NCI-H510A (cell line): ENCODE results near the gene FGD5.

Source experiments
- DNase-seq: peaks from one replicate; lab custom pipeline; 2025; lab: John Stamatoyannopoulos, UW

Gene FGD5

GRCh38 chr3:14824646-14825045 is 5.9 kb downstream of the FGD5 start:
- no peak for DNase-seq

GRCh38 chr3:14826069-14826468 is 7.3 kb downstream of the FGD5 start:
- no peak for DNase-seq

DNA sequence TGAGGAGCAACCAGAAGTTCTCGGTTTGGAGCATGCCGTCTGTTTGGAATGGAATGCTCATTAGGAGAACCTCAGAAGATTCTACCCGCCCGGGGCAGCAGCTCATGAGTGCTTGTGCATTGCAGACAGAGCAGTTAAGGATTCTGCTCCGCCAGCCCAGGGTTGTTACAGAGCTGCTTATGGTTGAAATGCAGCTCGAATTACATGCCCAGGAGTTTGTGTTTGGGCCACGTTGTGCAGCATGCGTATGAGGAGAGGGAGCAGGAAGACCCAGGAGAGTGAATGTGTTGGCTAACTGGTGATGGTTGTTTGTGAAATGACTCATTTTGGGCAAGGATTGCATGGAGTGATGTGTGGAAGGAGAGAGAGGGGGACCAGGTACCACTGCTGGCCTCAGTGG is 9.0 kb downstream of the FGD5 start:
- no peak for DNase-seq

DNA sequence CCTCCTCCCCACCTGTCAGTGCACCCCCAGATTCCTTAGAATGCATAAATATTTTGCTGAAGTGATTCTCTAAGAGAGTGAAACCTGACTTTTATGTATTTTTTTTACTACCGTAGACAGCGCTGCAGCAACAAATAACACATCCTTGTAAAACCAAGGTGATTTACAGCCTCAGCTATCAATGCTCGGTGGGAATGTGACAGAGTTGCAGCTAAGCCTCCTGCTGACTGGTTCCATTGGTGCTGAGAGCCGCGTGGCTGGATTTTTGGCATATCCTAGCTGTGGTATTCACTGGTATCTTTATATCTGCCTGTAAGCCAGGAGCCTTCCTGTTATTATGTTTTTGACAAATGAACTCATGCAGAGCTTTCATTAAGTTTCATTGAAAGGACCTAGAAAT is 11.0 kb downstream of the FGD5 start:
- no peak for DNase-seq

DNA sequence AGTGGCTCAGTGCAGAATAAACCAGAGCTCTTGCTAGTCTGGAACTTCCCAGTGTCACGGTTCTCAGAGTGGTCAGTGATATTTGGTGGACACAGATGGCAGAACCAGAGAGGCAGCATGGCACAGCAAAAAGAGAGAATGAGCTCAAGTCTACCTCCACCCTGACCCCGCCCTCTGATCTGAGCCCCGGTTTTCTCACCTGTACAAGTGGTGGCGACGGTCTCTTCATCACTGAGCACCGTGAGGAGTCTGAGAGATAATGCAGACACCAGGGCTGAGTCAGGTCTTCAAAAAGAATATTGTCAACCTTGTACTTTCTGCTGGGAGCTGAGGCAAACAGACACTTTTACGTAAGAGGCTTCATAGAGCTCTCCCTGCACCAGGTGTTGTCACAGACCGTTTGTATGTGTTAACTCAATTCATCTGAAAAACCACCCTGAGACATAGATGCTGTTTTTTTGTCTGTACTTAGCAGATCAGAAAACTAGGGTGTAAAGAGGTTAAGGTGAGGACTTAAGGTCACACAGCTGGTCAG is 13.2 kb downstream of the FGD5 start:
- DNase-seq, result no peak

DNA sequence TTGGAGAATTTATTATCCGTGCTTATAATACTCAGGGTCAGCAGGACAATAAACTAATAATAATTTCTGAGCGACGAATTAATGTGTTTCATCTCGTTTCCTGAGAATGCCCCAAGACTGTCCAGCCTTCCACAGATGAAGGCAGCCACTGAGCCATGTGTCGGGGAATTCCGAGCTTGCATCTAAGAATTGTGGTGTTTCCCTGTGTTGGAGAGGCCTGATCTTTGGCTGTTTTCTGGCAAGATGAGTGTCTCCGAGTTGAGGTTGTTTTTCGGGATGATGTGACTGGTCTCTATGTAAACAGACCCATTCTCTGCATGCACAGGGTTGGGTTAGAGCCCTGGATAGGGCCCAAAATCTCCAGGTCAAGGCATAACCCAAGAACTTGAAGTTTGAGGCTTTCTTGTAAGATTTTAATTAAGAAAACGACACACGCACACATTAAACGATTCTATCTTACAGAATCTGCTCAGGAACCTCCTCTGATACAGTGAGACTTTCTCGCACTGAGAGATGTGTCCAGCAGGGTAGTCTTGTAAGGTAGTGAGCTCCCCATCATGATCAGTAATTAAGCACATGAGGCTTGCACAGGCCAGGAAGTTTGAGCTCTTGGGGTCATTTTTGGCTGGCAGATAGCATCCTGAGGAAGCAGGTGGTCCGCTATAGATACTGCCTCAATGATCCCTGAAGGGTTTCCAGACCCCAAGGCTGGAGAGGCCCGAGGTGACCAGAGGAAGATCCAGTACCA is 14.4 kb downstream of the FGD5 start:
- no peak for DNase-seq

DNA sequence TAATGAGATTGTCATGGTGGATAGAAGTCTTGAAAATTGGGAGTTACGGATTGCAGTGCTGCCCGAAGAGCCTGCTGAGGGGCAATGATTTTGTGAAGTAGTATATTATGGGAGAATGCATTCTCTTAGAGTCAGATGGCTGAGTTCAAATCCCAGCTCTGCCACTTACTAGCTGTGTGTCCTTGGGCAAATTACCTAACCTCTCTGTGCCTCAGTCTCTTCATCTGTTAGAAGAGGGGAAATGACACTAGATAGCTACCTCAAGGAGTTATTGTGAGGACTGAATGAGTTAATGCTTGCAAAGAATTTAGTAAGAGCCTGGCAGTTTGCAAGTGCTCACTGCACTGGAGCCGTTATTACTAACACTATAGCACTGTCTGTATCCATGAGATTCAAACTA is 15.4 kb downstream of the FGD5 start:
- no peak for DNase-seq

- no peak for DNase-seq
Measured at GRCh38 chr3:14834807-14835466, 16.2 kb downstream of the FGD5 start.

- DNase-seq, result no peak
Measured at GRCh38 chr3:14836049-14836468, 17.3 kb downstream of the FGD5 start.

GRCh38 chr3:14837186-14837877 is 18.6 kb downstream of the FGD5 start:
- no peak for DNase-seq

- DNase-seq, result no peak
Measured at GRCh38 chr3:14837878-14838258, 19.1 kb downstream of the FGD5 start.

- DNase-seq, result no peak
Measured at GRCh38 chr3:14839236-14839635, 20.5 kb downstream of the FGD5 start.

DNA sequence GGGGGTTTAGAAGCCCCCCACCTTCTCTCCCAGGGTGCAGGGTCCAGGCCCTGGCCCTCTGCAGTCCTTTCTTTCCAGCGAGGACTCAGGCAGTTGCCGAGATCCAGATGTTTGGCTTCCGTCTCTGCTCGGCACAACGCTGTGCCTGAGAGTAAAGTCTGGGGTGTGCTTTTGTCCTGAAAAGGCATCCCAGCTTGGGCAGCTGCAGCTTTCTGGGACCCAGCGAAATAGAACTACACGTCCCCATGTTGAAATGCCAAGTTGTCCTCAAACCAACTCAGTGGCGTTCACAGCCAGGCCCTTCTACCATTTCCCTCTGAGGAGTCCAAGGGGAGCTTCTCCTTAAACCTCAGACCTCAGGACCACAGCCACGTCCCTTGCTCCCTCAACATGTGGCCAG is 23.1 kb downstream of the FGD5 start:
- DNase-seq, result no peak

GRCh38 chr3:14842277-14842676 is 23.5 kb downstream of the FGD5 start:
- DNase-seq, result no peak

DNA sequence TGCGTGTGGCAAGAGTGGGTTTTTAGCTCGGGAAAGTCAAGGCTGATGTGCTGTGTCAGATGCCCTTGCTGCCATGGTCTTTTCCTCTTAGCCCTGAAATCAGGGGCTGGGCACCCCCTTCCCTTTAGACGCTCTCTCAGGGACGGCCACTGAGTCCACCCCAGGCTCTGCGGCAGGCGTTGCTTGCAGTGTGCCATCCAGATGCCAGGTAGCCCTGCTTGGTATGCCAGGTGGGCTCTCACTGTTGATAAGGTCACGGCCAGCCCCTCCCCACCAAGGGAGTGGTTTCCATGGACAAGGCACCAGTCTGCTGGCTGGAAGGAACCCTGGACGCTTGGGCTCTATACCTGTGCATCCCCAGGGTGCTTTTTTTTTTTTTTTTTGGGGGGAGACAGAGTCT is 24.6 kb downstream of the FGD5 start:
- no peak for DNase-seq

DNA sequence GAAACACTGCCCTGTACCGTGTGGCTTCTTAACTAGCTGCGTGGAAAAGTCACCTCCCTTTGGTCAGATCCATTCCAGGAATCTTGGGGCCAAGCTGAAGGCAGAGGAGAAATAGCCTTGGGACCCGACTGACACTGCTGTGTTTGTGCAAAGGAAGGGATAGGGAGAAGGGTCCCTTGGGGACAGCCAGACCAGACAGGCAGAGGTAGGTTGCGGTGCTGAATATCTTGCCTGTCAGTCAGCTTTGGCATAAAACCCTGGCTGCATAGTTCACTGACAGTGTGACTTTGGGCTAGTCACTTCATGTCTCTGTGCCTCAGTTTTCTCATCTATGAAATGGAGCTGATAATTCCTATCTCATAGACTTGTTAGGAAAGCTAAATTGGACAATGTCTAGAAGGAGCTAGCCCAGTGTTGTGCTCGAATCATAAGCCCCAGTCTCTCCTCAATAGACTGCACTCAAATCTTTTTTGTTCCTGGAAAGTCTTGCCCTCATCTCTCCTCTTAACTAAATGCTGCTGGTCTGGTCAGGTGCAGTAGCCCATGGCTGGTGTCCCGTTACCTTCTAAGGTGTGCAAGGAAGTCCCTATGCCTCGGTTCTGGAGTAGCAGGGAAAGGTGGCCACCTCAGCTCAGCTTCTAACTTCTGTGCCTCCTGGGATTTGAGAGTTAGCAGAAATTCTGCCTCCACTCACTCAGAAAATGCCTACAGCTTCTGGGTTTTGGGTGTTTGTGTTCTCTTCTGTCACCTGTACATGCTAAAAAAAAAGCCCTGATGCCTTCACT is 25.8 kb downstream of the FGD5 start:
- DNase-seq, result no peak

DNA sequence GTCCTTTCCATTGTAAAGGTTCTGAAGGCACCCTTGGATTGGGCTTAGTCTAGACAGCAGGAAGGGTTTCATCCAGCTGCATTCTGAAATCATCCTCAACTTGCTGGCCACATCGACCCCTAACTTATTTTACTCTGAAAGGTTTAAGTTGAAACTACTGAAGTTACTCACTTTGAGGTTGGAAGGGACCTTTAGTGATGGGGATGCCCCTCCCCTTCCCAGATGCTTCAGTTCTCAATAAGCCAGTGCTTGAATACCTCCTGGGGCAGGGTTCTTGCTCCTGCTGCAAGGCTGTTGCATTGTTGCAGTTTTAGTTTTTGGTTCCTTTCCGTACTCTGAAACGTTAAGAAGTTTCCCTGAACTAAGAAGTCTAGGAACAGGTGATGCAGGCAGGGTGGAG is 26.4 kb downstream of the FGD5 start:
- DNase-seq, result no peak

DNA sequence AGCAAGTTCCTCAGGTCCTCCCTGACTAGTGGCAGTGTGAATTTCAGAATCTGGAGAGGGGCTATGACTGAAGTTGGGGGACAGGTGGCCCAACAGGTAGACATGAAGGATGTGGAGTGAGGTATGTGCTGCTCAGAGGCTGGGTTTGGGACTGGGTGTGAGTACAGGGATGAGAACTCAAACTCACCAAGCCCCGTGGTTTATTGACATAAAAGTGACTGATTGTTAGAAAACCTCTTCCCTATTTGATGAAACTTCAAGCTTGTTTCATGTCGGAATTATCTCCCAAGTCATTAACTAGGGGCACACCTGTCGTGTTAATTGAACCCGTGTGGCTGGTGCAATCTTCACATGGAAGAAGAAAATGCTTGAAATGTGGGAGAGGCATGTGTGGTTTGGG is 27.1 kb downstream of the FGD5 start:
- no peak for DNase-seq

GRCh38 chr3:14846226-14846880 is 27.6 kb downstream of the FGD5 start:
- no peak for DNase-seq

DNA sequence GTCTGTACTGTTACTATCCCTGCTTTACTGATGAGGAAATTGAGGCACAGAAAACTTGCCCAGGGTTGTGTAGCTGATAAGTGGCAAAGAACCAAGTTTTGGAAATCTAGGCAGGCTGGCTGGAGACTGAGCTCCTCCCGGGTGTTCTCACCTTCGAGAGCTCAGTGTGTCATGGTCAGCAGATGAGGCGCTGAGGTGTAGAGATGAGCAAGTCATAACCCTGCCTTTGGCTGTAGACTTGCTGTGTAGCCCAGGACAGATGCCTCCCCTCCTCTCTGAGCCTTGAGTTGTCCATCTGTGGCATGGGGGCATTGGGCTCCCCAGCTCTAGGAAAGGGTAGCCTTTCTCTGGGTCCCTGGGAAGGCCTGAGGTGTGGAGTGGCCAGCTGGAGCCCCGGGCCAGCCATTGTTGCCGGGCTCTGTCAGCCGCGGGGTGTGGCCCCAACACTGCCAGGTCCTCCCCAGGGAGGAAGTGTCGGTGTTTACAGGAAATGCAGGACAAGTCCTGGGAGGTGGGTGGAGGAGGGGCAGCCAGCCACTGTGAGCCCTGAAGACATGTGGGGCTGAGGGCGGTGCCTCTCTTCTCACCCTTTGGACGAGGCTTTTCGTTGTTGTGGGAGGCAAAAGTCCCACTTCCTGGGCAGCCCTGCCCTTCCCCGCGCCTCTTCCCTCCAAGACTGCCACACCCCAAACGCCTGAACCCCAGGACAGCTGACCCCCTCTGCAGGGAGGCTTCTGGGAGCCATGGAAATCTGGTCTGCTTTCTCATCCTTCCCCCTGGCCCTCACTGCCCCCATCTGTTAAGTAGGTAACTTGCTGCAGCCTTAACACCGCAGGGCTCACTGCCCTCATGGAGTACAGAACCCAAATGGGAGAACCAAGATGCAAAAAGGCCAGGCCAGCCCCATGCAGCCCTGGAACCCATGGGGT is 29.1 kb downstream of the FGD5 start:
- no peak for DNase-seq

DNA sequence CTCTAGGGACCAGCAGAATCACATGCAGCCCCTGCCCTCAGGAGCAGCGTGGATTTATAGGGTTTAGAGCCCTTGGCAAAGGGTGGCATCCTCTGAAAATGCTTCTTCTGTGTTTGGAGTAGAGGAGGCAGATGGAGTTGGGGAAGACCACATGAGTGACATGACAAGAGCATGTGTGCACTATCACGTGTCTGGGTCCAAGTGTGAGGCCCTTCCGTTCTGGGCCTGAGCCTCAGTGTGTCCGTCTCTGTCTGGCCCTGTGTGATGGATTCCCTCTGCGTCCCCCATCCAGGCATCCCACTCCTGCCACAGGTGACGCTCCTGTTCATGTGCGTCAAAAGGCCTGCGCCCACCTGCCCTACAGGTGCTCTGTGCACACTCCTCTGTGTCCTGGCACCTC is 30.1 kb downstream of the FGD5 start:
- DNase-seq, result no peak
